NCI-H2227 (cell line): ENCODE measurements around the gene RALA.
"Not testable (repeated sequence)": the region's sequence is repeated elsewhere in the genome, so short reads cannot be mapped to it uniquely, and the experiment has no call there.

Experiments used
- DNase-seq: peaks from one replicate; lab custom pipeline; 2025; ENCODE audit not compliant: unreplicated experiment; lab: John Stamatoyannopoulos, UW

Gene RALA

DNA sequence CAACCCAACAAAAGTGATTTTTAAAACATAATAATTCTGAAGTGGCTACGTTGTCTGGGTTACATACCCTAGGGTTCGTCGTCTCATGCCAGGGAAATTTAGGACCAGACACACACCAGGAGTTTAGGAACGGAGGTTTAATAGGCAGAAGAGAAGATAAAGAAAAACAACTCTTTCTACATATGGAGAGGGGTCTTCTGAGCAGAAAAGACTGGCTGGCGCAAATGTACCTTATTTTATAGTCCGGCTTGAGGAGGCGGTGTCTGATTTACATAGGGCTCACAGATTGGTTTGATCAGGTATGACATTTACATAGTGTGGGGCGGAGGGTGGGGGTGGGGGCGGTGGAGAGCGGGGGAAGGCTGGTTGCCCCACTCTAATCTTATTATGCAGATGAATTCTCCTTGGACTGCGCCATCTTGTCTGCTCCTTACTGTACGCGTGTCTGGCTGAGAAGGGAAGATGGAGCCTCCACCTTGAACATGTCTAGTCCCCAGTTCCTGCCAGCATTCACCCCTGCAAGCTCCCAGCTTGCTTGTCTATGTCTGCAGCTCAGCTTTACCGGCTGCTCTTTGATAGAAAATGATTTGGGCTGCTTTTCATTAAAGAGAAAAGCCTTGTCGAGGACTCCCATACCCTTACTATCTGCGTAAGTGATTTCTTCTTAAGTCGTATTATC is 98.7 kb downstream of the RALA start:
- peak; percentile 18 for DNase-seq

DNA sequence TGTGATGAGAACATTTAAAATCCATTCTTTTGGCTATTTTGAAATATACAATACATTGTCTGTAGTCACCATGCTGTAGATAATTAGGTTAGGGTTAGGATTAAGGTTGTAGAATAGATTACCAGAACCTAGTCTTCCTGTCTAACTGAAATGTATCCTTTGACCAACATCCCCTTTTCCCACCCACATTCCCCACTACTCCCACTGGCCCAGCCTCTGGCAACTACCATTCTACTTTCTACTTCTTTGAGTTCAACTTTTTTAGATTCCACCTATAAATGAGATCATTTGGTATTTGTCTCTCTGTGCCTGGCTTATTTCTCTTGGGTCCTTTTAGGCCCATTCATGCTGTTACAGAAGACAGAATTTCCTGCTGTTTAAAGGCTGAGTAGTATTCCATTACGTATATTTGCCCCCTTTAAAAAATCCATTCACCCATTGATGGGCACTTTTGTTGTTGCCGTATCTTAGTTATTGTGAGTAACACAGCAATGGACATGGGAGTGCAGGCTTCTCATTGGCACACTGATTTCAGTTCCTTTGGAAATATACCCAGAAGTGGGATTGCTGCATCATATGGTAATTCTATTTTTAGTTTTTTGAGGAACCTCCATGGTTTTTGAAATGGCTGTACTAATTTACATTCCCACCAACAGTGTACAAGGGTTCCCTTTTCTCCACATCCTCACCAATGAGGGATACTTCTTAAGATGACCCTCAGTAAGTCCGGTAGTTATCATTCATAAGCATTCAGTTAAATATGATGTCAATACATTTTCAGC is 104.0 kb downstream of the RALA start:
- no peak for DNase-seq

DNA sequence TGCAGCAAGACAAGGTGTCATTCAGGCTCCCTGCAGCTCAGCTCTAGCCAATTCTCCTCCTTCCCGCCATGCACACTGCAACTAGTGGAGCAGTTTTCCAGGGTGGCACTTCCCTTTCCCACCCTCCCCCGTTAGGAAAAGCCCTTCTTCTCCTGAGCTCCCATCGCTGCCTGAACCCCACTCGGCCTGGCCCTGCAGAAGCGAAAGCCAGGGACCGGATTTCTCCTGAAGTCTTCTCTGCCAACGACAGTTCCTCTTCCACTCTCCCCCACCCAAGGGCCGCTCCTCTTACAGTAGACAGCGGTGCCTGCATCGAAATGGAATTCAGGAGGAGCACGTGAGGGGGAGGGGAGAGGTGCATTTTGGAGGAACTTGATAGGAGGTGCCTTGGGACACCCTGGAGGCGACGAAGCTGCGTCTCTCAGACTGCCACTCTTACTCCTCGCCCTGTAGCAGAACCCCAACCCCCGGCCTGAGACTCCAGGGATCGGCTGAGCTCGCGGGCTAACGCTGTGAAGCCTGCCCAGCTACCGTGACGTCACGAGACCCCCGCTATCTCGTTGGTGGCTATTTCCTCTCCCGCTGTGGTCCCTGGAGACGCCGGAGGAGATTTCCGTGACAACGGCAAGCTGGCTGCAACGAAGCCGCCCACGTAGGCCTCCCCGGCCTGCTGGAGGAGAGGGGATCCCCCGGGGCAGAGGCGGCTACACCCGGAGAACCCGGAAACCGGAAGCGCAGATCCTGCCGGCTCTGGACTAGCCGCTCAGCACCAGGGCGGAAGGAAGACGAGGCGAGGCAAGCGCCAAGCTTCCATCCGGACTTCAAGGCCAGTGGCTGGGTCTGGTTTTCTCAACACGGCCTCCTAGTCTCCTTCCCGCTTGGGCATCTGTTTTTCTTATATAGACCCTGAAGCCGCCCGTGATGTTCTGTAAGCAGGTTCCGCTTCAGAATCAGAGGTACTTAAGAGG is 109.7 kb downstream of the RALA start:
- DNase-seq, result peak; percentile 95

DNA sequence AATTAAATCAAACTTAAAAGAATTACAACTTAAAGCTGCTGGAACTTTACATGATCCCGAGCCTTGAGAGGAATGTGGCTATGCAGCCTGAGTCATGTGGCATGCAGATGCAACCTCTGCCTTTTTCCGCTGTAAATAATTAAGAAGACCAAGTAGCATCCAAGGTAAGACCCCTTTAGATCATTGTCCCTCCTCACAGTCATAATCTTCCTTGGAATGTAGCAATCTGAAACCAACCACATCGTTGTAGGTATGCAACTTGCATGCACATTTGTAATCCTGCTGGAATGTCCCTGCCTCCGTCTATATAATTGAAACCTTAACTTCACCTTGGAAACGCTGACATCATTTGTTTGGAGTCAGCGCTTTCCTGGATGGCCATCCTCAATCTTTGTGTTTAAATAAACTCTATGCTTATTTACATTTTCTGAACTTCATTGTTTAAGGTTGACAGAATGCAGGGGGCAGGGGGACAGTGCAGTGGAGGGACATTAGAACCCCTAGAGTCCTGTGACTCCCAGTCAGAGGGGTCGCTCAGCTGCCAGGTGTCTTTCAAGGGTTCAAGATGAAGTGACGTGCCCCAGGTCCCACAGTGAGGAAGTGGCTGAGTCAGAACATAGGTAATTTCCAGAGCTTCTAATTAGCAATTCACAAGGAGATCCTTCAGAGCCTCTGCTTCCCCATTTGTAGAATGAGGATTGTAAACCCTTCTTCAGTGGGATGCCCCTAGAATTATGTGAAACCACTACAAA is 110.7 kb downstream of the RALA start:
- DNase-seq, result peak; percentile 19

DNA sequence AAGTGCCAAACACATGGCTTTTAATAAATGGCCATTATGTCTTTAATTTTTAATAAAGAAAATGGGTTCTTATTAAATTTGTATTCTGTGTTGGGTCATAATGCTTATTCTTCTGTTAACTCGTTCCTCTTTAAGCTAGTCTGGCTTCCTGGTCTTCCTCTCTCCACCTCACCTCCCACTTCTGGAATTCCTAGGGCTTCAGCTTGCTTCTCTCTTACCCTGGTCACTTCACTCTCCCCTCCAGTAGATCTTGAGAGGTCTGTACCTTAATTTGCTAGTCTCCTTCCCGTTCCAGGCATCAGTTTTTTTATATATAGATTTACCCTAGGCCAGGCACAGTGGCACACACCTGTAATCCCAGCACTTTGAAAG is 111.2 kb downstream of the RALA start:
- DNase-seq, result no peak

DNA sequence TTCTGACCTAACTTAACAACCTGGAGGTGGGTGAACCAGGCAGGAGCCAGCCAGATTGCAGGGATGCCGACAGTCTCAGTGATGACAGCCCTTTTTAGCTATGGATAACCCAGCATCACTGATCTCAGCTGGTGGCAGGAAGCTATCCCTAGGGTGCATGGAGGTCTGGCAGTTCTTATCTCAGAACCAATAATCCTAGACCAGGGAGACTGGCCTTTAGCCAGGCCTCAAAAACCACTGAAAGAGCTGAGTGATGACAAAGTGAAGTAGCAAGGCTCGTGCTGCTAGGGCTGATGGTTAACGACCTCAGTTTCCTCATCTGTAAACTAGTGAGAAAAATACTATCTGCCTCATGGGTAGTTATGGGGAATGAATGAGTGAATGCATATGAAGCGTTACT is 112.5 kb downstream of the RALA start:
- no peak for DNase-seq

DNA sequence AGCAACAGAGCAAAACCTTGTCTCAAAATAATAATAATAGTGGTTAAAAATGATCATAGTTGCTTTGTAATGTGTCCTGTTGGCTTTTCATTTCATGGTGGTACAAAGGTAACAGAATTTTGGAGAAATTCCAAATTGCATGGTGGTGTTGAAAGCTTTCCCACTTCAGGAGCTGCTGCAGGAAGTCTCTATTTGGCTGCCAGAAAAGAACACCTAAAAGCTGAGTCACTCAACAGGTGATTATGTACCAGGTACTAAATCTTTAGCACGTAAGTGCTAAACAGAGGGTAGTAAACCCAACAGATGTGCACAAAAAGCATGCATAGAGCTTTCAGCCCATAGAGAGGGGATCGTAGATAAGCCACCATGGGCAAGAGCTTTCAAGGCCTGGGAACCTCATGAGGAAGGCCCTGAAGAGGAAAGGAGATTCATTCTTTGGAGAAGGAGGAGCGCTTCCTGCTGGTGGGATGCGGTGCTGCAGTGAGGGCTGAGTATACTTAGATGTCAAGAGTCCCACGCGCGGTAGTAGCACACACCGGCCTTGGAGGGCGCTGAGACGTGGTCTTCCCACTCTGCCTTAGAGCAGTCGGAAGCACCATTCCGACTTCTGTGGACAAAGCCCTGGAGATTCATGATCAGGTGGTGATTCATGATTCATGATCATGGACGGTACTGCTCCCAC is 118.7 kb downstream of the RALA start:
- DNase-seq, result peak; percentile 9

DNA sequence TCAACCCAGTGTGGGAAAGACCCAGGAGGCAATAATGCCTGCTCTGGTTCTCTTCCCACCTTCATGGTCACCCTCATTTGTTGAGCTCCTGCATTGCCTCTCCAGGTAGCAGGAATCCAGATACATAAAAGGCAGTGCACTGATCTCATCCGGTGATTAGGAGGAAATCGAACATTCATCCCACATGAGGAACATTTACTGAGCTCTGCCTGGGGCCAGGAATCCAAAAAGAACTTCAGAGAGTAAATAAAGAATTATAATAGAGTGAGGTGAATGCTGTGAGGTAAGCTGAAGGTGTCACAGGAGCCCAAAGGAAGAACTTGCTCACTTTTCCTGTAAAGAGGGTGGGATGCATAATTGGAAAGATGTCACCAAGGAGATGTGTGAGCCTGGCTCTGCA is 121.2 kb downstream of the RALA start:
- DNase-seq, result no peak

DNA sequence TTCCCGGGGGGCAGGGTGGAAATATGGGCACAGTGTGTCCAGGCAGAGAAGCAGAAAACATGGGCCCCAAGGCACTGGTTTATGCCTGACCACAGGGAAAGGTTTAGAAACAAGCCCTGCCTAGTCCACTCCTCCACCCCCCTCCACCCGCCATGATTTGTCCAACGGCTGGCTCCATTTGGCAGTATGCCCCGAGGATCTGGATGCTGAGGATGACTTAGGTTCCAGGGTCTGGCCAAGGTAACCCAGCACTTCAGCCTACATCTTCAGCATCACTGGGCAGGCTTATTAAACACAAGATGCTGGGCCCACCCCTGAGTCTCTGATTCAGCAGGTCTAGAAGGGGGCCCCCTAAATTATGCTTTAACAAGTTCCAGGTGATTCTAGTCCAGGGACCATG is 121.9 kb downstream of the RALA start:
- DNase-seq, result no peak

DNA sequence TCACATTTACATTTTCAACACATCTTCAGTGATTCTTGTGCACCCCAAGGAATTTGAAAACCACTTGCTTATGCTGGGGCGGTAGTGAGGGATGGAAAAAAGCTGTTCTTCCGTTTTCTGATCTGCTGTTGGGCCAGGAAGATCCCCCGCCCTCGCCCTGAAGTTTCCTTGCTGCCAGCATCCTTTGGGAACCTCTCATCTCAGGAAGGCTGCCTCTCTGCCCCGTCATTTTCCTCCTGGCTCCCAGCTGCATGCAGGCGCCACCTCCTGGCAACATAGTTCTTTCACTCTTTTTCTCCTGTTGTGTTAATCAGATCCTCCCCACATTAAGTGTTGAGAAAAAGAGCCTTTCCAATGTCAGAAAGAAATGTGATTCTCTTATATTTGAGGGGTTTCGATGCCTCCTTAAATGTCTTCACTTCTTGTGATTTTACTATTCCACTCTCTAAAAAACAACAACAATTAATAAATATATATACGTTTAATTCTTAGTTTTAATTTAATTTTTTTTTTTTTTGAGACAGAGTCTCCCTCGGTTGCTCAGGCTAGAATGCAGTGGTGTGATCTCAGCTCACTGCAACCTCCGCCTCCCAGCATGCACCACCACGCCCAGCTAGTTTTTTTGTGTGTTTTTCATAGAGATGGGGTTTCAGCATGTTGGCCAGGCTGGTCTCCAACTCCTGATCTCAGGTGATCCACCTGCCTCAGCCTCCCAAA is 122.9 kb downstream of the RALA start:
- DNase-seq, result peak; percentile 79

DNA sequence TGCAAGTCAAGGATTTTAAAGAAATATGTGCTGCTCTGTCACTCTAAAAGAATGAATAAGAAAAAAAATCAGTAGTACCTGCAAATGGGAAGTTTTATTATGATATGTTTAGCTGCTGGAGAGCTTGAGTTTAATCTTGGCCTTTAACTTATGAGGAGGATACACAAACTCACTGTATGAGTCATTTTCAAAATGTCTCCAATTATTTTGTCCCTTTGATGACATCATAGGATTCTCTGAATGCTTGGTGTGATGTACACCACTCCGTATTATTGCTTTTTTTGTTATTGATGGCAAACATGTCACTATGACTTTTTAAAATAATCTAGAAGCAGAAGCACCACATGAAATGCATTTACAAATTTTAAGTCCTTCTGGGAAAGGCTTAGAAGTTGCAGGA is 125.8 kb downstream of the RALA start:
- DNase-seq, result no peak

DNA sequence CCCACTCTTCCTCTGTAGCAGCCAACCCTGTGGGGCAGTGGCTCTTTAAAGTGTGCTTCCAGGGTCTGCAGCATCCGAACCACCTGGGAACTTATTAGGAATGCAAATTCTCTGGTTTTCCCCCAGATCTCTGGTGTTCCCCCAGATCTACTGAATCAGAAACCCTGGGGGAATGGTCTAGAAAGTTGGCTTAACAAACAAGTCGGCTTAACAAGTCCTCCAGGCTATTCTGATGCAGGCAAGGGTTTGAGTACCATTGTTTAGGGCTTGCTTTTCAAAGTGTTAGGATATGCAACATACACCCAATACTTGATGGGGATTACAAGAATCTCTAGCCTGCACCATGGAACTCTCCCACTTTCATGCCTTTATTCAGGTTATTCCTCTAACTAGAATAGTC is 126.3 kb downstream of the RALA start:
- no peak for DNase-seq

DNA sequence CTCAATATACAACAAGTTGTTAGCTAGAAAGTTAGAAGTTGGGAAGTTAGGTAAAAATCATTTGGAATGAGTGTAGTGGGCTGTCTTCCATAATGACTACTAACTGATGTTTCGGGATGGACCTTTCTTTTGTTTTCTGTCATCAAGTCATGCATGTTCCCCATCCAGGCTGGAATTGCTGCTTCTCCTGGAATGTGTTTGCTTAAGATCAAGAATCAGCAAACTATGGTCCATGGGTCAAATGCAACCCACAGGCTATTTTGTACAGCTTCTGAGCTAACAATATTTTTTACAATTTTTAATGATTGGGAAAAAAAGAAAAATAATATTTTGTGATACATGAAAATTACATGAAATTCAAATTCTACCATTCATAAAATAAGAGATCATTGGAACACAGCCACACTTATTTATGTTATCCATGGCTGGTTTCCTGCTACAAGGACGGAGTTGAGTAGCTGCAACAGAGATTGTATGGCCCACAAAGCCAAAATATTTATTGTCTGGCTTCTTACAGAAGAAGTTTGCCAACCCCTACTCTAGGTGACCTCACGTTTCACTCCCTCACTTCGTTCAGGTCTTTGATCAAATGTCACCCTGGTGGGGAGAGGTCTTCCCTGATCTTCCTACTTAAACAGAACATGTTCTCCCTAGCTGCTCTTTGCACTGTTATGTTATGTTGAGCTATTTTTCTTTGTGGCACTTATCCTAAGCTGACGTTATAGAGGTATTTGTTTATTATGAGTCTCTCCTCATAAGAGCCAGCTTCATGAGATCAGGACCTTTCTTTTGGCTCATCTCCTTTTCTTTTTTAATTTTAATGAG is 127.1 kb downstream of the RALA start:
- no peak for DNase-seq

DNA sequence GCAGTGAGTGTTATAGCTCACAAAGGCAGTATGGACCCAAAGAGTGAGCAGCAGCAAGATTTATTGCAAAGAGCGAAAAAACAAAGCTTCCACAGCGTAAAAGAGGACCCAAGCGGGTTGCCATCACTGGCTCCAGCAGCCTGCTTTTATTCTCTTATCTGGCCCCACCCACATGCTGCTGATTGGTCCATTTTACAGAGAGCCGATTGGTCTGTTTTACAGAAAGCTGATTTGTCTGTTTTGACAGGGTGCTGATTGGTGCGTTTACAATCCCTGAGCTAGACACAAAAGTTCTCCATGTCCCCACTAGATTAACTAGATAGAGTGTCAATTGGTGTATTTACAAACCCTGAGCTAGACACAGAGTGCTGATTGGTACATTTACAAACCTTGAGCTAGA is 129.9 kb downstream of the RALA start:
- DNase-seq, result not testable (repeated sequence)

DNA sequence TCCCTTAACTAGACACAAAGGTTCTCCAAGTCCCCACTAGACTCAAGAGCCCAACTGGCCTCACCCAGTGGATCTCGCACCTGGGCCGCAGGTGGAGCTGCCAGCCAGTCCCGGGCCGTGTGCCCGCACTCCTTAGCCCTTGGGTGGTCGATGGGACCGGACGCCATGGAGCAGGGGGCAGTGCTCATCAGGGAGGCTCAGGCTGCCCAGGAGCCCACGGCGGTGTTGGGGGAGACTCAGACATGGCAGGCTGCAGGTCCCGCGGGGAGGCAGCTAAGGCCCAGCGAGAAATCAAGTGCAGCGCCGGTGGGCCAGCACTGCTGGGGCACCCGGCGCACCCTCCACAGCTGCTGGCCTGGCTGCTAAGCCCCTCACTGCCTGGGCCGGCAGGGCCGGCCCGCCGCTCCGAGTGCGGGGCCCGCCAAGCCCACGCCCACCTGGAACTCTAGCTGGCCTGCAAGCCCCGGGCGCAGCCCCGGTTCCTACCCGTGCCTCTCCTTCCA is 130.5 kb downstream of the RALA start:
- DNase-seq, result no peak

DNA sequence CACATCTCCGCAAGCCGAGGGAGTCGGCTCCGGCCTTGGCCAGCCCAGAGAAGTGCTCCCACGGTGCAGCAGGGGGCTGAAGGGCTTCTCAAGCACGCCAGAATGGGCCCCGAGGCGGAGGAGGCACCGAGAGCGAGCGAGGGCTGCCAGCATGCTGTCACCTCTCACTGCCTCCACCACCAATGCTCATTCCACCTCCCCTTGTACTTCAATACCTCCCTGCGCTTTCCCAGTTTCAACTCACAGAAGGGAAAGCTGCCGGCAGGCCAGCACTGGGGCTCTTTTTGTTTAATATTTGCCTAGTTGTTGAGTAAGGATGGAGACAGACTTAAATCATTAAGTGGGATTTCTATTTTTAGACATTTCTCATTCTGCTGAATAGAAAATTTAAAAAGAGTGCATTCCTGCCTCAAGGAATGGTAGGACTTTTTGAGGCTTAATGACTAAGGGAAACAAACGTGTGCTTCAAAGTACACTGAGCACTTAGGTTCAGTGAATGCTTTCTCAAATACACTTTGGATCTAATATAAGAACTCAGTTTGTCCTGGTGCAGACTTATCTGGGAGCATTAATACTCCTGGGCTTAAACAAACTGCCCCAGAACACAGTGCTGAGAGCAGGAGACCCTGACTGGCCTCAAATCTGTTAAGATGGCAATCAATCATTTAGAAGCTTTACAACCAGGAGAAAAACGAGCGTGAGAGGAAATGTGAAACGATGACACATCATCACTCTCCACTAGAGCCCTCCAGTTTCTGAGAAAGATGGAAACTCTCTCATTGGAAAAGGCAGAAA is 131.2 kb downstream of the RALA start:
- DNase-seq, result peak; percentile 31

DNA sequence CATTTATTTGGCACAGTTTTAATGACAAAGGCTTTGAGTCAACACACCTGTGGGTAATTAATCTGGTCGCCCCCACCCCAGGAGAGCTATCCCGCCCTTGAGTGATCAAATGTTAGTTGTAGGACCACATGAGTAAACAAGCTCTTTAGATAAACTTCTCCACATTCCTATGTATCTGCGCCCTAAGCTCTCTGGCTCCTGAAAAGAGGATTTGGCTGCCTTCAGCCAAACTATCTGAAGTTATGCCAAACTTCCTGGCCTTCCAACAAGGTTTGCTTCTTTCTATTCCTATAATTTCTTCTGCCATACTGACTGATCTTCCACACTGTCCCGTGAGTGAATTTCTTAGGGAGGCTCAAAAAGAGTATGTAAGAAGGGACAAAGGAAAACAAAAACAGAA is 134.2 kb downstream of the RALA start:
- no peak for DNase-seq
